NCI-H1092 (cell line): Measurements from ENCODE around the gene OSR1.
"Not testable (repeated sequence)": the region's sequence is repeated elsewhere in the genome, so short reads cannot be mapped to it uniquely, and the experiment has no call there.

Source experiments
- DNase-seq: peaks from one replicate; lab custom pipeline; 2025; lab: John Stamatoyannopoulos, UW

Gene OSR1

GRCh38 chr2:19358242-19359020, at the start of gene OSR1:
TSS of gene OSR1 (minus strand) at chr2:19358623. CDS start at chr2:19353805, 4,818 bp downstream.
- DNase-seq = peak; percentile 5

DNA sequence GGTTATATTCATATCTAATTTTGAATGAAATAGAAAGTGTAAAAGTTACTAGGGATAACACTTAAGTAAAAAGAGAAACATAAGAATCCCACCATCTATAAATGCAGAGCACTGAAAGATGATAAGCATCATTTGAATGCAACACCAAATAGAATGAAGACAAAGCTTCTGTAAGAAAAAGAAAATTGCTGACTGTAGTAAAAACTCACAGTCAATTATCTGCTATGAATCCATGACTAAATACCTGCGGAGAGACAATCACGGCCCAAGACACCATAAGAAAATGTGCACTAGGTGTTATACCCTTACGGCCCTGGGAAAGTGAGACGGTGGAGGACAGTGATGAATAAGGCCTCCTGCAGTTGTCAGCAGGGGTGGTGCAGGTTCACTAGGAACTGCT, 45.4 kb upstream of the OSR1 start:
- DNase-seq = no peak

DNA sequence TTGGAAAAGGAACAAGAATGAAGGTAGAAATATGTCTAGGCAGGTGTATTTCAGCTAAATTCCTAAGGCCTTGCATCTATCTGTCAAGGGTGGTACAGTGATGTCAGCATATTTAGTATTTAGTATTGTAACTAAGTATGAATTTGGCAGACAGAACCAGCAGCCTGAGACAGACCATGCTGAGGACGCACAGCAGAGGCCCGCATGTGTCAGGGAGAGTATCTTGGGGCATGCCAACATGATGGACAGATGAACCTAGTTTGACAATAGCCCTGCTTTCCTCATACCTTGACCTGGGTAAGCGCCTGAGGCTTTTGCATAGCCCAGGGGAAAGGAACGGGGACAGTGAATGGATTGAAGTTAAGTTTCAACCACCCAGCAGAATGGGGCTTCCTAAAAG, 33.8 kb upstream of the OSR1 start:
- DNase-seq = no peak

DNA sequence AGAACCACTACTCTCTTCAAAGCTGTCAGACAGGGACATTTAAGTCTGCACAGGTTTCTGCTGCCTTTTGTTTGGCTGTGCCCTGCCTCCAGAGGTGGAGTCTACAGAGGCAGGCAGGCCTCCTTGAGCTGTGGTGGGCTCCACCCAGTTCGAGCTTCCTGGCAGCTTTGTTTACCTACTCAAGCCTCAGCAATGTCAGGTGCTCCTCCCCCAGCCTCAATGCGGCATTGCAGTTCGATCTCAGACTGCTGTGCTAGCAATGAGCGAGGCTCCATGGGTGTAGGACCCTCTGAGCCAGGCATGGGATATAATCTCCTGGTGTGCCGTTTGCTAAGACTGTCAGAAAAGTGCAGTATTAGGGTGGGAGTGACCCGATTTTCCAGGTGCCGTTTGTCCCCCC, 31.0 kb upstream of the OSR1 start:
- DNase-seq = not testable (repeated sequence)

GRCh38 chr2:19380532-19380931, 22.1 kb upstream of the OSR1 start:
- no peak for DNase-seq

GRCh38 chr2:19378939-19379338, 20.5 kb upstream of the OSR1 start:
- DNase-seq = no peak

- no peak for DNase-seq
These were observed 19.3 kb upstream of the OSR1 start for GRCh38 chr2:19377717-19378116.

DNA sequence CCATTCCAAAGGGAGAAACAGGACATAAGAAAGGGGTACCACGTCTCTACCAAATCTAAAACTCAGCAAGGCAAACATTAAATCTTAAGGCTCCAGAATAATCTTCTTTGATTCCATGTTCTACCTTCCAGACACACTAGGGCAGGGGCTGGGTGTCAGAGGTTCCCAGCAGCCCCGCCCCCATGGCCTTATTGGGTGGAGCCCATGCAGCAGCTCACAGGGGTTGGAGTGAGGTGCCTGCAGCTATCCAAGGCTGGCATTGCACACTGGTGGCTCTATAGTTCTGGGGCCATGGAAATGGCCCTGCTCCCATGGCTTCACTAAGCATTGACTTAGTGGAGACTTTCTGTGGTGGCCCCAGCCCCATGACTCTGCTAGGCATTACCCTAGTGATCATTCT, 14.9 kb upstream of the OSR1 start:
- DNase-seq = no peak

- no peak for DNase-seq
These were observed 13.7 kb upstream of the OSR1 start for GRCh38 chr2:19371996-19372582.

GRCh38 chr2:19369341-19369955, 11.0 kb upstream of the OSR1 start:
- peak; percentile 16 for DNase-seq

DNA sequence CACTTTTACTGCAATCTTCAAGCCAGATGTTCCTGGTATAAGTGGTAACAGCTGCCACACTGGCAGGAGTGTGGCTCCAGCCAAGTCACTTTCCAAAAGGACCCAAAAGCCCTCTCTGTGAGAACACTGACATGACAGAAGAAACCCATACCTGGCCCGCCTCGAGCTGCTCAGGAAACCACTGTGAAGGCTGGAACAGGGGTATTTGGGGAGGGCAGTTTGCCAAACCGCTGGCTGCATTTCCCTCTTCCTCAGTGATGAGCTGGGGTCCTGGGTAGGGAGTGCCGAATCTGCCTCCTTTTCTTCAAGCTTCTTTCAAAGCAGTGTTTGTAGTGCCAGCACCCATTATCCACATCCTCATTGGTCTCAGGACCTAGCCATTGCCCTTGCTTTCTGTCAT, 10.3 kb upstream of the OSR1 start:
- DNase-seq = no peak

- no peak for DNase-seq
These were observed 8.9 kb upstream of the OSR1 start for GRCh38 chr2:19367326-19367725.

DNA sequence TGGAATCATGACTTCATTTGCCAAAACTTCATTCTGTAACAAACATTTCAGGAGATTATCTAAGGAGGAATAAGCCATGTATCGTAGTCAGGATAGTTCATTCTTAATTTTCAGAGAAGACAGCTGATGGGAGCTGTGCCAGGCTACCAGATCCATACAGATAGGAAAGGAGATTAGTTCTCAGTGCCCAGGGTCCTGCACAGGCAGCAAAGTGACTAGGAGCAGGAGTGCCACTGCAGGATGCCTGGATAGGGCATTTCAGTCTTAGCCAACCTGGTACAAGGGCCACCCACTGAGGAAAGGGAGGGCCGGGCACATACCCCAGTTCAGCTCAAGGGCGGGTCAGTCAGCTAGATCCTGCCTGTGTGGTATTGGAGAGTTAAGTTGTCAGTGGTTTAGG, 6.7 kb upstream of the OSR1 start:
- DNase-seq = no peak

DNA sequence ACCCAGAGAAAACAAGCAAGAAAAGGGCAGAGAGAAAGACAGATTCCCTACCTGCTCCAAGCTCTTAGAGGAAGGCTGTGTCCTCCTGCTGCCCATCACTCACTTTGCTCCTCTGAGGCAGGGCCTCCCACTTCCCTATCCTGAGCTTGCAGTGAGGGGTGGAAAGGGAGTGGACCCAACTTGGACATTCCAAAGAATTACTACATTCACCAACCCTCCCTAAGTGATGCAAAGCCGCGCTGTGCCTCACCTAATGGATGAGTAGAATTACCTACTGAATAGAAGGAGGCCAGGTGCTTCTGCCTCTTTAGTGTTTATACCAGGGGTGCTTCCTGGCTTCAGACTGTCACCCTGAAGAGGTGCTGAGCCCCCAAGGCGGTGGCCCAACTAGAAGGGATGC, 5.6 kb upstream of the OSR1 start:
- no peak for DNase-seq

DNA sequence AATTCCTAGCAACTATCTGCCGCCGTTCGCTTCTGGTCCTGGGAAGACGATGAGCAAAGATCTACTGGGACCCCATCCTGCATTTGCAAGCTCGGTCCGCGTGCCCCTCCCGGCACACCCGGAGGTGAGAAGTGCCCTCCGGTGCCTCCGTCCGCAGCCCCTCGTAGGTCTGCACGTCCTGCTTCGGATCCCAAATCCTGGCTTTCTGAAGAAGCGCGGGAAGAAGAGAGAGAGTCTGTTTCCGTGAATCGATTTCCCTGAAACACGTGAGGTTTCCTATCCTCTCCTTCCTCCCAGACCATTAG, 5.0 kb upstream of the OSR1 start:
- DNase-seq = no peak

- DNase-seq = peak; percentile 74
These were observed 4.5 kb upstream of the OSR1 start for GRCh38 chr2:19362755-19363473.

GRCh38 chr2:19362094-19362754, 3.8 kb upstream of the OSR1 start:
- no peak for DNase-seq

DNA sequence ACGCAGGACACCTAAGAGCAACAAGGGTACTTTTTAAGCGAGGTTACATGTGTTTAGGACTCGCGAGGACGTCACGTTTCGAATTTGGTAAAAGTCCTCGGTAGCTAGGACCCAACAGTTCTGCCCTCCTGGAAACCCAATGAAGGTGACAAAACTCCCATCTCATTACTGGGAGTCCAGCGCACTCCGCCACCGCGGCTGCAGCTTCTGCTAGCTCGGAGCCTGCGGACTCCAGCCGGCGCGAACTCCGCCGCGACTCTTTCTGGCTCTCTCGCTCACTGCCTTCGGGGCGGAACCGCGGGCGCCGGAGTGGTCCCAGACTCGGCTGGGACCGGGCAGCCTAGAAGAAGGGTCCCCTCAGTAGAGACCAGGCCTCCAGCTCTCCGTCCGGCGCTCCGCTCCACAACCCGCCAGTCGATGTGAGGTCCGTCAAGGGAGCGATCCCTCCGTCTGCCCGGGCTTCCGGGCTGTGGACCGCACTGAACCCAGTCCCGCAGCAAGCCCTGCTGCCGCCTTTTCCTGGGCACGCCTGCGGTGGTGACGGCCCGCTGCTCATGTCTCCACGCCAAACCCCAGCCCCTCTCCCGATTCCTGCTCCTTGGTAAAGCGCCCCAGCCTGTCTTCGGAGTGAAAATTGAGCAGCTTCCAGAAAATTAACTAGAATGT, 3.0 kb upstream of the OSR1 start:
- no peak for DNase-seq

GRCh38 chr2:19360966-19361321, 2.5 kb upstream of the OSR1 start:
- DNase-seq = no peak

DNA sequence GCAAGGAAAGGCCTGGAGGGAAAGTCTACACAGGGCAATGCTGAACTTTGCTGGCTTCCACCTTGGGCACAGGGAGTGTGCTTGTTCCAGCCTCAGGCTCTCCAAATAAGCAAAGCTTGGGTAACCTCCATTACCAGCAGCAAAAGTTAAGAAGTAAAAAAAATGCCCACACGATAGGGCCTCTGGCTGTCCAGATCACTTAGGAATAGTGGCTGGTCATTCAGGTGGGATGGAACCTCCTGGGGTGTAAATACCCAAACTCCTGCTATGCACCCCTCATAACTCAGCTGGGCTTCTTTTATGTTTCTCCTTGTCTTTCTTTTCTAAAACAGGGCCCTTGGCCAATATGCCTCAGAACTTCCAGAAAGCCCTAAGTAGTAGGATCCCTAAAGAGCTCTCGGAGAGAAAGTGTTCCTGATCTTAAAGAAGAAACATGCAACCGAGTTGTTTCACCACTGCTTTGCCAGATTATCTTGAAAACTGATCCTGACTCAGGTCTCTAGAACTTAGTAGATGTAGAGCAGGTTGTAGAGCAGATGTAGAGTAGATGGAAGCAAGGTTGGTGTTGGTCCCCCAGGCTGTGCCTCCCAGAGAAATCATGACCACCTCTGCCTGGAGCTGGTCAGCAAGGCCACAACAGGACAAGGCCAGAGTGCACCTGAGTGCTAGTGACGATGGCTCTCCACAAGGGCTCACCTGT, 2.0 kb upstream of the OSR1 start:
- DNase-seq = no peak

- DNase-seq = no peak
These were observed 1.0 kb upstream of the OSR1 start for GRCh38 chr2:19359456-19359855.

DNA sequence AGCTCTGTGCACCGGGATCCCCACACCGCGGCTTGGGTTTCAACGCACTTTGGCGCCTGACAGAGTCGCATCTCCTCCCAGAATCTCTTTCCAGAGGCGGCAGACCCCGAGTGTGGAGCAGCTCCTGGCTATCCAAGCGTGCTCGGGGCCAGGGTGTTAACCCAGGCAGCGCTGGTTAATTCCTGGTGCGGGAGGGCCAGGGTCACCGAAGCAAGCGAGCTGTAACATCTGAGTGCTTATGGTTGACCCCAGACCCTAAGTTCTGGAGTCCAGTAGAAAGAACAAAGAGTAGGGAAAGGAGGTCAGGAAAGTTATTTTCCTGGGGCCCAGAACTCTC, 566 bp upstream of the OSR1 start:
- no peak for DNase-seq
